GM12874 (cell line): ENCODE data around the gene BATF.

Source experiments
- CTCF ChIP-seq: IDR thresholded peaks from 2 replicates; pipeline ENCODE4 v1.5.1; 2011; ENCODE audit warnings: low read depth, mild to moderate bottlenecking, control low read depth, low read length, moderate library complexity; ENCODE audit not compliant: insufficient read depth

Gene BATF

GRCh38 chr14:75565056-75565455, 42.8 kb downstream of the BATF start:
- TF ChIP-seq CTCF, result no peak

GRCh38 chr14:75566321-75566720, 44.1 kb downstream of the BATF start:
- TF ChIP-seq CTCF, result no peak

- no peak for TF ChIP-seq CTCF
Measured at GRCh38 chr14:75566752-75567151, 44.5 kb downstream of the BATF start.

- TF ChIP-seq CTCF, result no peak
Measured at GRCh38 chr14:75568140-75568539, 45.9 kb downstream of the BATF start.

- no peak for TF ChIP-seq CTCF
Measured at GRCh38 chr14:75568791-75569190, 46.5 kb downstream of the BATF start.

GRCh38 chr14:75570797-75571196, 48.5 kb downstream of the BATF start:
- no peak for TF ChIP-seq CTCF

- TF ChIP-seq CTCF, result no peak
Measured at GRCh38 chr14:75572104-75572503, 49.8 kb downstream of the BATF start.

- no peak for TF ChIP-seq CTCF
Measured at GRCh38 chr14:75577090-75577489, 54.8 kb downstream of the BATF start.
